G401 (cell line): ENCODE results near the gene RUNDC1. TPM values are rescaled to one million over a fixed set of nuclear protein-coding genes. Genes with fewer than 3 reads are reported as not detected.
"Not testable (repeated sequence)": the region's sequence is repeated elsewhere in the genome, so short reads cannot be mapped to it uniquely, and the experiment has no call there.

ENCODE experiments used
- DNase-seq: peaks from one replicate; pipeline ENCODE4 v3.0.0-alpha.2; 2015; ENCODE audit warnings: low spot score
- in situ Hi-C: cut with HindIII; loops from 2 replicates; pipeline ENCODE4 v1.10.0; 2016; ENCODE audit warnings: low sequenced_read_pairs, mixed read lengths
- total RNA-seq: library from RNA; depleted of rRNA; stranded (reverse); fragments of >200 nt; shearing (Covaris generic); gene quantifications from 2 replicates; pipeline ENCODE4 v1.2.3, GENCODE V29; 2014; rRNA removed

The RUNDC1 gene
- total RNA-seq = 7.2 and 9.5 TPM in 2 replicates

DNA sequence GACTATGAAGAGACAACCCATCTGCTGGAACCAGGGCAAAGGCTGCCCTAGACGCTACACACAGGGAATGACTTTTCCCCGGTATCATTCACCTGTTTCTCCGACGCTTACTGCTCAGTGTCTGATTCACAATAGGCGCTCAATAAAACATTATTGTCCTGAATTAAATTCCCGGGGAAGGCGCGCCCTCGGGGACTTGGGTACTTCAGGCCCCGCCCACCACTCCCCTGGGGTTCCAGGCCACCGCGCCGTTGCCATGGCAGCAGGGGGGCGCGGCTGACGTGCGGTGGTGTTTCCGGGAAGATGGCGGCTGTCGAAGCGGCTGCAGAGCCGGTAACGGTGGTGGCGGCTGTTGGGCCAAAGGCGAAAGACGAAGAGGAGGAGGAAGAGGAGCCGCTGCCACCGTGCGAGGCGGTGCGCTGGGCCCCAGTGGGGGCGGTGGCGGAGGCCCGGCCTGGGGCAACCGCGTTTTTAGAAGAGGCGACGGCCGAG, at the start of gene RUNDC1:
RUNDC1 (plus strand) TSS at position 292 of the 492 bp plus-strand sequence; CDS start at position 304, 12 bp downstream.
- DNase-seq = peak; percentile 86
- in situ Hi-C loops = no loop called here

GRCh38 chr17:42937712-42938596, 42.4 kb upstream of the RUNDC1 start:
- peak; percentile 37 for DNase-seq
- in situ Hi-C loops = no loop called here

DNA sequence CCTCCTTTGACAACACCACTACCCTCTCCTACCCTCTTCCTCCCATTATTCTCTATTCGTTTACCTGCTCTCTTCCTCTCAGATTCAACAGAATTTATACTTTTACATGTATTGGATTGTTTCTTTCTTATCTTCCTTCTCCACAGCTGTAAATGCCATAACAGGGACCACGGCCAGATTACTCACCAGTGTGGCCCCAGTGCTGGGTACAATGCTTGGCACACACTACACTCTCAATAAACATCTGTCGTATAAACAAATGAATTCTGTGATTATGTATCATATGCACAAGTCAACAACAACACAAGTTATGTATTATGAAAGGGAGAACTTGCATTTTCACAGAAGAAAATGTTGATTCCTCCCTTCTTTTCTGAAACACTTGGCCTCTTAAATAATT, 36.2 kb upstream of the RUNDC1 start:
- DNase-seq = no peak
- in situ Hi-C loops = no loop called here

- DNase-seq = no peak
- in situ Hi-C loops = no loop called here
Measured at GRCh38 chr17:42946812-42947211, 33.6 kb upstream of the RUNDC1 start.

DNA sequence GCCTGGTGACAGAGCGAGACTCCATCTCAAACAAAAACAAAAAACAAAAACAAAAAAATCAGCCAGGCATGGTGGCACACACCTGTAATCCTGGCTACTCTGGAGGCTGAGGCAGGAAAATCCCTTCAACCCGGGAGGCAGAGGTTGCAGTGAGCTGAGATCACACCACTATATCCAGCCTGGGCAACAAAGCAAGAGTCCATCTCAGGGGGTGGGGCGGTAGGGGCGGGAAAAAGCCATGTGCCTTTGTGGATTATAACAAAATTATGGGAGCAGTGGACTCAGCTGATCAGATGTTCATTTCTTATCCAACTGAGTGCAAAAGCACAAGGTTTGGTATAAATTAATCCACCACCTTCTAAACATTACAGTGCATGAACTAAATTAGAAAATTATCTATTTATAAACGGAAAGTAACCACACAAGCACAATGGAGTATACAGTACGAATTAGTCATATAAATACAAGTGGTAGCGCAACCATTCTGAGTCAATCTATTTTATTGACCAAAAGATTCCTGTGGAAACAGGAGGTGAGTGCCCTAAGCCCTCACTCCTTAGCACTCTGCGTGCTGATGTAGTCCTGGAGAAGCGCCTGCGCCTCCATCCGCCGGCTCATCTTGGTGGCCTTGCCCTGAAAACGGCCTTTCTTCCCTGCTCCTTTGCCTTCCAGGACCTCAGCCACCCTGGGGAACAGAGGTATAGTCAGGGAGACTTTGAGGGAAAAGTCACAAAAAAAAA, 30.2 kb upstream of the RUNDC1 start:
- DNase-seq = no peak
- in situ Hi-C loops = no loop called here

DNA sequence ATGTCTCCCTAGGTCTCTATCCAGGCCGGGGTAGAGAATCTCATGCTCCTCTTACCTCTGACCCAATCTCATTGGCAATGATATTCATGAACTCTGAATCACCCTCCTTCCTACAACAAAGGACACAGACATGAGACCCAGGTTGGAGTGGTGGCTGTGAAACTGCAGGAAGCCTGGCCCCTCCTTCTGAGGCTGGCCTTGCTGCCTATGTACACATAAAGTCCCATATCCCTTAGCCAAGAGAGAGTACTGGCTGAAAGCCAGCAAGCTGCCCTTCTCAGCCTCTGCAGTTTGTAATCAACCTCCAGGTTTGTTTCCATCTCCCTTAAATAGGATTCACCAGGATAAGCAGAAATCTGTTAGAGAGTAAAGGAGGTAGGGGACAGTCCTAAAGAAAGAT, 26.7 kb upstream of the RUNDC1 start:
- no peak for DNase-seq
- in situ Hi-C loops = no loop called here

DNA sequence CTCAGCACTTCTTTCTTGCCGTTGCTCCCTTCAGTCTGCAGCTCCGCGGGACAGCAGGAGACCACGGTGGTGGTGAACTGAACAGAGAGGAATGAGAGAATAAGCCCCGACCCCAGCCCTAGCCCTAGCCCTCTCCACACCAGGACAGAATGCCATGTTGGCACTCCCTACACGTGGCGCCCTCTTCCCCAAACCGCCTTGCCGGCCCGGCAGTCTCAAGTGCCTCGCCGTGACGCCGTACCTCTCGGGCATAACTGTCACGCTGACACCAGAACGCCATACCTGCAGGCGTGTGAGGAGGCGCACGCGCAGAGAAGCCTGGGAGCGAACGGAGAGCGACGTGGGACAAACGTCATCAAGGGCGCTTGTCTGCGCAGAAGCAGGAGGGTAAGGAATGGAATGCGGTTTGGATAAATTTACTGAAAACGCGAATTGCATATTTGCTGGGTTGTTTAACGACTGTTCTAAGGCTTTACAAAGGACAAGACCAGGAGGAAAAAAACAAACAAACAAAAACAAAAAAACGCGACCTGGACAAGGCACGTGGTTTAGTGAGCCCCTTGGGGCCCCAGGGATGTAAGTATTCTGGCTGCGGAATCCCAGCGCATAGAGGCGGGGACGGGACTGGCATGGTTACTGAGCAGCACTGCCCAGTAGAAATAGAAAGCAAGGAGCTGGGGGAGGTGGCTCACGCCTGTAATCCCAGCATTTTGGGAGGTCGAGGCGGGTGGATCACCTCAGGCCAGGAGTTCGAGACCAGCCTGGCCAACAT, 16.0 kb upstream of the RUNDC1 start, which contains the start of gene AARSD1:
AARSD1 (minus strand) TSS at position 294 of the 772 bp plus-strand sequence; CDS start at position 280, 14 bp downstream.
- in situ Hi-C loops = no loop called here
- peak; percentile 93 for DNase-seq

GRCh38 chr17:42967925-42968324, 12.4 kb upstream of the RUNDC1 start:
- in situ Hi-C loops = no loop called here
- no peak for DNase-seq

DNA sequence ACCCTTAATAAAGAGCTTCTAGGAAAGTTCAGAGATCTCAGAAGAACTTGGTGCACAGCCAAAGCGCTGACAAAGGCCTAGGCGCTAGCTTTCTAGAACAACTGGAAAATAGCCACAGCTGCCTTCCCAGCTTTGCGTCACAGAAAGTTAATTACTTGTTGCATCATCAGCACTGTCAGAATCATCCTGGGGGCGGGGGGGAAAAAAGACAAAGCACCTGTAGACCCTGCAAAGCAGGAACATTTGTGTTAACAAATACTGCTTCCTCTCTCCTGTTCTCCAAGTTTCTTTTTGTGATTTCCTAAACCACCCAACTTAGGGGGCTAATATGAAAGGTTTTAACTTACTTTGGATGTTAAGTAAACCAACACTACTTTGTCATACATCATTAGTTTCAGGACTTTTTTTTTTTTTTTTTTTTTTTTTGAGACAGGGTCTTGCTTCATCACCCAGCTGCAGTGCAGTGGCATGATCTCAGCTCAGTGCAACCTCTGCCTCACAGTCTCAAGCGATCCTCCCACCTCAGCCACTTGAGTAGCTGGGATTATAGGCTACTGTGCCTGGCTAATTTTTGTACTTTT, 11.3 kb upstream of the RUNDC1 start:
- in situ Hi-C loops = no loop called here
- no peak for DNase-seq

DNA sequence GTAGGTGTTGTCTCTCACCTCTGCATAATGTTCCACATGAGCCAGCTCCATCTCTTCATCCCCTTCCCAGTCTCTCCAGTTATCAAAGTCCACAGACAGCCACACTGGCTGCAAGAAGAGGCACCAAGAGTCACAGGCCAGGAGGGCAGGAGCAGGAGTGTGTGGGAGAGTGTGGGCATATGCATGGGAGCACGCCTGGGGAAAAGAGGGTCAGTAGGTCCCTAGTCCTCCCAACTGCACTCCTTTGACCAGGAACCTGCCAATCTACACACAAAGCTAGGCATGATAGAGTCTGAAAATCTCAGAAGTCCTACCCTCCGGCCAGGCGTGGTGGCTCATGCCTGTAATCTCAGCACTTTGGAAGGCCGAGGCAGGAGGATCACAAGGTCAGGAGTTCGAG, 8.8 kb upstream of the RUNDC1 start:
- no peak for DNase-seq
- in situ Hi-C loops = no loop called here

GRCh38 chr17:42973323-42973722, 7.0 kb upstream of the RUNDC1 start:
- in situ Hi-C loops = not testable (repeated sequence)

DNA sequence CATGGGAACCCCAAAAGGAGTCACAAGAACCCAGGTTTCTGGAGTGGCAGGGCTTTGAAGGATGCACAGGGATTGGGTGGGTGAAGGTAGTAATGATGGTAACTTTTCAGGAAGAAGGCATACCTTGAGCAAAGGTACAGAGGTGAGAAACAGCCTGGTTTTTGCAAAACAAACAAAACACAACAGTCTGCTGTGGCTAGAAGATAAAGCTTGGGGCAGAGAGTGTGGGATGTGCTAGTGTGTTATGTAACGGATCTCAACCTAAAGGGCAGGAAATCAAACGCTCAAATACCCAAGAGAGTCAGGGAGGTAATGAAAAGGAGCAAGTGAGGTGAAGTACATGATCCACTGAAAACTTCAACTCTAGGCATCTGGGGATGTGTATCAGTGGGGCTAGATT, 5.1 kb upstream of the RUNDC1 start:
- DNase-seq = no peak
- in situ Hi-C loops = no loop called here

More at GRCh38 chr17:42973323-42973722, 7.0 kb upstream of the RUNDC1 start:
- not testable (repeated sequence) for DNase-seq

- DNase-seq, in situ Hi-C loops: not testable (repeated sequence)
Measured at GRCh38 chr17:42975701-42976100, 4.7 kb upstream of the RUNDC1 start.

- in situ Hi-C loops = no loop called here
- no peak for DNase-seq
Measured at GRCh38 chr17:42979511-42980273, 673 bp upstream of the RUNDC1 start, which contains the start of gene PTGES3L. Gene PTGES3L (minus strand): TSS chr17:42980080. CDS start chr17:42980053, 27 bp downstream.

DNA sequence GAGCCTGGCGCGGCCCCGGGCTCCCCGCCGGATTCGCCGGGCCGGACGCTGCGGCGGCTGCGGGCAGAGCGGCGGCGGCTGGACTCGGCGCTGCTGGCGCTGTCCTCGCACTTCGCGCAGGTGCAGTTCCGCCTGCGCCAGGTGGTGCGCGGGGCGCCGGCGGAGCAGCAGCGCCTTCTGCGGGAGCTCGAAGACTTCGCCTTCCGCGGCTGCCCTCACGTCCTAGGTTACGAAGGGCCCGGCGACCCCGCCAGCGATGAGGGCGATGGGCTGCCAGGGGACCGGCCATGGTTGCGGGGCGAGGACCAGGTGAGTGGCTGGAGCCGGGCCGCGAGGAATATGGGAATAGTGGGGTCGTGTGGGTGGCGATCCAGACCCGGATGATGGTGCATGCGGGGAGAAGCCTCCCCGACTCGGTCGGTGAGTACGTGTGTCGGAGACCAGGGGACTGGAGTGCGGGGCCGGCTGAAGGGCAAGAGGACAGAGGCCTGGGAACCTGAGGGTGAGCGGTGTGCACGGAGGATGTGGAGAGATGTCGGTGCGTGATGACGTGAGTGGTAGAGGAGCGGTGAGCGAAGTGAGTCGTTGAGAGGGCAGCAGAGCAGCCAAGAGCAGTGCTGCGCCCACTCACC, 517 bp downstream of the RUNDC1 start:
- DNase-seq = peak; percentile 67
- in situ Hi-C loops = no loop called here

GRCh38 chr17:42982266-42982665, 1.9 kb downstream of the RUNDC1 start:
- DNase-seq = no peak
- in situ Hi-C loops = no loop called here

DNA sequence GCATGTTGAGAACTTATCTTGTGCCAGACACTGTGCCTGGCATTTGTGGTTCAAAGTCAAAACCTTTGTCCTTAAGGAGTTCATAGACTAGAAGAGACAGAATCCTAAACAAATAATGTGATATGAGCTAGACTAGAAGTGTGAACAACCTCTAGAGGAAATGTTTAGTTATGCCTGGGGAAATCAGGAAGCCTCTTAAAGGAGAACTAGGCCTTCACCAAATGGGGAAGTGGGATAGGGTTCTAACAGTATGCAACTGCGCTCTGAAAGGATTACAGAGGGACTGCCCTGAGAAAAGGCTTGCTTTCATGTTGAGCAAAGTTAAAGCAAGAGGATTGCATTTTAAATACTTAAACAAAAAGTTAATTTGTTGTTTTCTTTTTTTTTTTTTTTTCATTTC, 4.9 kb downstream of the RUNDC1 start:
- DNase-seq = no peak
- in situ Hi-C loops = no loop called here

GRCh38 chr17:42989141-42989540, 8.8 kb downstream of the RUNDC1 start:
- in situ Hi-C loops = no loop called here
- DNase-seq = no peak
